COLO829 (cell line): ENCODE measurements around the gene CEP290.

Experiments used
- DNase-seq: peaks from one replicate; pipeline ENCODE4 v3.0.0; 2012; ENCODE audit warnings: low spot score

CEP290 gene, protein sequence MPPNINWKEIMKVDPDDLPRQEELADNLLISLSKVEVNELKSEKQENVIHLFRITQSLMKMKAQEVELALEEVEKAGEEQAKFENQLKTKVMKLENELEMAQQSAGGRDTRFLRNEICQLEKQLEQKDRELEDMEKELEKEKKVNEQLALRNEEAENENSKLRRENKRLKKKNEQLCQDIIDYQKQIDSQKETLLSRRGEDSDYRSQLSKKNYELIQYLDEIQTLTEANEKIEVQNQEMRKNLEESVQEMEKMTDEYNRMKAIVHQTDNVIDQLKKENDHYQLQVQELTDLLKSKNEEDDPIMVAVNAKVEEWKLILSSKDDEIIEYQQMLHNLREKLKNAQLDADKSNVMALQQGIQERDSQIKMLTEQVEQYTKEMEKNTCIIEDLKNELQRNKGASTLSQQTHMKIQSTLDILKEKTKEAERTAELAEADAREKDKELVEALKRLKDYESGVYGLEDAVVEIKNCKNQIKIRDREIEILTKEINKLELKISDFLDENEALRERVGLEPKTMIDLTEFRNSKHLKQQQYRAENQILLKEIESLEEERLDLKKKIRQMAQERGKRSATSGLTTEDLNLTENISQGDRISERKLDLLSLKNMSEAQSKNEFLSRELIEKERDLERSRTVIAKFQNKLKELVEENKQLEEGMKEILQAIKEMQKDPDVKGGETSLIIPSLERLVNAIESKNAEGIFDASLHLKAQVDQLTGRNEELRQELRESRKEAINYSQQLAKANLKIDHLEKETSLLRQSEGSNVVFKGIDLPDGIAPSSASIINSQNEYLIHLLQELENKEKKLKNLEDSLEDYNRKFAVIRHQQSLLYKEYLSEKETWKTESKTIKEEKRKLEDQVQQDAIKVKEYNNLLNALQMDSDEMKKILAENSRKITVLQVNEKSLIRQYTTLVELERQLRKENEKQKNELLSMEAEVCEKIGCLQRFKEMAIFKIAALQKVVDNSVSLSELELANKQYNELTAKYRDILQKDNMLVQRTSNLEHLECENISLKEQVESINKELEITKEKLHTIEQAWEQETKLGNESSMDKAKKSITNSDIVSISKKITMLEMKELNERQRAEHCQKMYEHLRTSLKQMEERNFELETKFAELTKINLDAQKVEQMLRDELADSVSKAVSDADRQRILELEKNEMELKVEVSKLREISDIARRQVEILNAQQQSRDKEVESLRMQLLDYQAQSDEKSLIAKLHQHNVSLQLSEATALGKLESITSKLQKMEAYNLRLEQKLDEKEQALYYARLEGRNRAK (N-terminal part only)

GRCh38 chr12:88141774-88142609 is at the start of gene CEP290, which contains the start of gene TMTC3:
CEP290 (minus strand) TSS chr12:88142088; CDS start chr12:88141307, 781 bp downstream.
TMTC3 (plus strand) TSS chr12:88142307; CDS start chr12:88148316, 6,009 bp downstream.
- DNase-seq = peak; percentile 85

DNA sequence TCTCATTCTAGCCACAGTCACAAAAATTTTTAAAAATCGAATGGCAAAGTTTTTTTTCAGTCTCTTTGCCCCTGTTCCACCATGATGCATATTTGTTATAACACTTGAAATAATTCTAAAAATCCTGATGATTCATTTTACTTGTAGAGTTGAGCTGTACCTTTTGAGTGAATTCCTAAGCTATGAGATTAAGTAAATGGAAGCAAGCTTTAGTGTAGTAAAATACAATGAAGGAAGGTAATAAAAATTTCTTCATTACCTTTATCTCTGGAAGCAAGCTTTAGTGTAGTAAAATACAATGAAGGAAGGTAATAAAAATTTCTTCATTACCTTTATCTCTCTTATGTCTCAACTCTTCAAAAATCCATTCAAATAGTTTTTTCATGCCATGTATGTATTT is 46.3 kb upstream of the CEP290 start:
- no peak for DNase-seq

DNA sequence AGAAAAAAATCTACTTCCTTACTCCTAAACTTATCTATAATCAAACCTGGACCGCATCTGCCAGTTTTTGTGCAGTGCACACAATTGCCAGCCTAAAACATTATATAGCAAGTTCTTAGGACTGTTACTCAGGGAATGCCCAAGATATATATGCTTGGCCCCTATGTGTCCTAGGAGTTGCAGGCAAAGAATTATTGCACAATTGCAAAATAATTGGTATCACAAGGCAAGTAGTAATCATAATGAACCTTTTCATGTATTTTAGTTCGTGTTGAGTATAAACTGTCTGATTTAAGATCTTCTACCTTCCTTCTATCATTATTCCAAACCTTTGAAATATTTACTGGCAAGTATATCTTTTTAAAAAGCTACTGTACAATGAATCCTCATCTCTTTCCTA is 45.7 kb upstream of the CEP290 start:
- no peak for DNase-seq

- DNase-seq = peak; percentile 33
These were observed 44.1 kb upstream of the CEP290 start for GRCh38 chr12:88185988-88186387.

- DNase-seq = no peak
These were observed 43.4 kb upstream of the CEP290 start for GRCh38 chr12:88185279-88185678.

GRCh38 chr12:88184196-88184595 is 42.3 kb upstream of the CEP290 start:
- no peak for DNase-seq

DNA sequence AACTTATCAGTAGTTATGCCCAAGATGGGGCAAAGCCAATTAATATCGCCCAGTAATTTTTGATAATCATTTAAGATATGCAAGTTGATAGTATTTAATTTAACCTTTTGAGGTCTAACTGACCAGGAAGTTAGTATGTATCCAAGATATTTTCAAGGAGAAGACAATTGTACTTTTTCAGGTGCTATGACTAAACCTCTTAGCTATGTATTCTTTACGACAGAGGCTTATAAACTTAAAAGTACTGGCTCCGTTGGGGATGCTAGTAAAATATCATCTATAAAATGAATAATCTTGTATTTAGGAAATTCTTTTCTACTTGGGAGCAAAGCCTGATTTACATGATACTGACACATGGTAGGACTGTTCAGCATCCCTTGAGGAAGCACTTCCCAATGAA is 40.5 kb upstream of the CEP290 start:
- DNase-seq = no peak

DNA sequence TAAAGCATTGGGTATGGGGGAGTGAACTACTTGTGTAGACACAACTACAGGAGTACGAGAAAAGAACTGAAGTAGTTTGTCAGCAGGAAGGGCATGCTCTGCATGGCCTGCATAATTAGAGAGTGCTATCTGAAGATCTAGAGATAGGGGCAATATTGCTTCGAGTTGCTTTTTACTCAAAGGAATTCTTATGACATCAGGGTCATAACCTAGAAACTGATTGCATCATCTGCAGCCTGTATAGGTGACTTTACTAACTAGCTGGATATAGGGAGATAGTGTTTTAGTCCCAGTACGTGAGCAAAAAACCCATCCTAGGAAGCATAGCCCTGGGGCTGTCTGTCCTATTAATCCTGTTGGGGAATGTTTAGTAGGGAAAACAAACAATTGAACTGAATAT is 40.0 kb upstream of the CEP290 start:
- no peak for DNase-seq

DNA sequence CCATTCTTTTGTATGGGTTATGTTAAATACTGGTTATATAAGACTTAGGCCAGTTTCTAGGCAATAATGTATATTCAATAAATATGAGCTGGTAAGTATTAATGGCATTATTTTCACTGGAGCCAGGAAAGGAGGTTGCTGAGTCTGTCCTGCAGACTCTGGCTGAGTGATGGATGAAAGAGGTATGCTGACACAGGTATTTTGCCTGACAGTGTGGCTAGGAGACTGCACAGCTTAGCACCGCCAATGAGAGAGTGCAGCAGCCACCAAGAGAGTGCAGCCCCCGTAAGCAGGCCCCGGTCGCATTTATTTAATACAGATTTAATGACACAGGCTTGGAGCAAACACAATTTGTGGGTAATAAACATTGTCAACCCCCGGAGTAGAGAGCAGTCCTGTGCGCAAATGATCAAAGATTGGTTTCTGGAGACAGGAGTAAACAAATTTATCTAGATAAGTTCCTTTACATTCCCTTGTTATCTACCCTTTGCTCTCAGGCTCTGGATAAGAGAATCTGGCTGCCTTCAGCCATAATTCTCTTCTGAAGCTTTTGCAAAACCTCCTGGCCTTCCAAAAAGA is 37.6 kb upstream of the CEP290 start:
- no peak for DNase-seq

DNA sequence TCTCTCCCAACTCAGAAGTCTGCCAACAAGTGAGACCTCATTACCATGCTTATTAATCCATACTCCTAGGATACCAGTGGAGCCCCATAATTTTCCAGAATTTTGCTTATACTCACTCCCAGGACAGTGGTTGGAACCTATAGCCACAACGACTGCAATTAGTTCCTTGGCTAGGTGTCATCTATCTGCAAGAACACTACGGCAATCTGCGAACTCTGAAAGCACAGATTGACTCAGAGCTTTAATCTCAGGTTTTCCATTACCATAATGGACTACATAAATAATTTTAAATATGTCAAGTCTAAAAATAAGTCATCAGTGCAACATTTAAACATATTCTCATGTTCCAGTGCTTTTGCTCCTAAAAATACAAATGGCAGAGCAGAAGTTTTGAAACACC is 33.7 kb upstream of the CEP290 start:
- DNase-seq = no peak

DNA sequence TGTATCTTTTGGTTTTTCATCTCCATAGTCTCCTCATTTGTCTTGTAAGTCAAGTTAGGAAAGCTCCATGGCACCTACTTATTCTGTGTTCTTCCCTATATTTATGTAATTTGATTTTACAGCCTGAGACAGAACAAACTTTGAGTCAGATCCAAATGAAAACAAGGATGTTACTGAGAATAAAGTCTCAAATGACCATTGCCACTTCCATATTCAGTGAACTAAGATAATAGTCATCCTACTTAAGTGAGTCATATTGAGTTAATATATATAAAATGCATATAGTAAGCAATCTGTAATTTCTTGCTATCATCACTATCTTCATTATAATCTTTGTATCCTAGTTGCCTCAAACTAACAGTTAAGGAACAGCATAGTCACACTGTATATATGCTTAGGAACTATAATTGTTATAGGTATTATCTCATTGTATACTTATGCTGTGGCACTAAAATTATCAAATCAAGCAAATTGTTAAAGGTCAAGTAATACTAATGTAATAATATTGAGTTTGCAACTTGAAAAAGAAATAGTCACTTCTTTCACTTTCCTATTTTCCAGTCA is 31.0 kb upstream of the CEP290 start:
- peak; percentile 6 for DNase-seq

DNA sequence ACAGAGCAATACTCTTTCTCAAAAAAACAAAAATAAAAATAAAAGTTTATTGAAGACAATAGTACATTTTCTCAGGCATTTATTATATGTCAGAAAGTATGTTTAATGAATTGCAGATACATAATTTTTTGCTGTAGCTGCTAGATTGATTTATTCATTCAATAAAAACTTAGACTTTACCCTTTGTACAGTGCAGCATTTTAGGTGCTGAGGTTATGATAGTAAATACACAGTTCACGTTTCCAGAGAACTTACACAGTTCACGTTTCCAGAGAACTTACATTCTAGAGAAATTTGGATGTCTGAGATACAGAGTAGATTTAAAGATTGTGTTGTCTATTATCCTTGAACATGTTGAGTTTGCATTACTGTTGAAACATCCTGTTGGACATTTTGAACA is 25.5 kb upstream of the CEP290 start:
- DNase-seq = no peak

DNA sequence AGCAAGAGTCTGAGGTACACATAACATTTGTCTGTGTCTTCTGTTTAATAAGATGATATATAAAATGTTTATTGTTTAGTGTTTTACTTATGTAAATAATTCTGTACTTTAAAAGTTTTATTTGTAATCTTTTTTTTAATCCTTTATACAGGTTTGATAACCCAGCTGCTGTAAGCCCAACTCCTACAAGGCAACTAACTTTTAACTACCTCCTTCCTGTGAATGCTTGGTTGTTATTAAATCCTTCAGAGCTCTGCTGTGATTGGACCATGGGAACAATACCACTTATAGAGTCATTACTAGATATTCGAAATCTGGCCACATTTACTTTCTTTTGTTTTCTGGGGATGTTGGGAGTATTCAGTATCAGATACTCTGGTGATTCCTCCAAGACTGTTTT is 24.3 kb upstream of the CEP290 start:
- DNase-seq = no peak

DNA sequence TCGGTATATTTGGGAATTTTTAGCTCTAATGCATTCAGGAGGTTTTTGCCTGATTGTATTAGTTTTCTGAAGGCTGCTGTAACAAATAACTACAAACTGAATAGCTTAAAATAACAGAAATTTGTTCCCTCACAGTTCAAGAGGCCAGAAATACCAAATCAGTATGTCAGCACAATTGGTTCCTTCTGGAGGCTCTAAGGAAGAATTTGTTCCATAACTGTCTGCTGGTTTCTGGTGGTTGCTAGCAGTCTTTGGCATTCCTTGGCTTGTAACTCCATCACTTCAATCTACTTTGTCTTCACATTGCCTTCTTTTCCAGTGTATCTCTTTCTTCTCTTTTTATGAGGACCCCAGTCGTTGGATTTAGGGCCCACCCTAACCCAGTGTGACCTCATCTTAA is 21.5 kb upstream of the CEP290 start:
- no peak for DNase-seq

GRCh38 chr12:88156075-88156654 is 14.3 kb upstream of the CEP290 start:
- DNase-seq = no peak

GRCh38 chr12:88153959-88154358 is 12.1 kb upstream of the CEP290 start:
- peak; percentile 11 for DNase-seq

- DNase-seq = no peak
These were observed 8.2 kb upstream of the CEP290 start for GRCh38 chr12:88150063-88150462.

- DNase-seq = no peak
These were observed 3.9 kb upstream of the CEP290 start for GRCh38 chr12:88145567-88146505.
